ENCODE measurements around the gene MEF2B. TPM values are rescaled to one million over a fixed set of nuclear protein-coding genes. Genes with fewer than 3 reads are reported as not detected.
A peak's percentile ranks its signal among the peaks of the same experiment; 100 is the strongest.

MEF2B gene
- total and polyA plus RNA-seq, 10 of the 15 experiments (the other 5 are each of a cell fraction or from before 2014, with no cell fraction given), result 0.09 to 33.0 (median 8.9) TPM

- no peak for TF ChIP-seq ATF3 (IDR thresholded peaks at IDR 0.05; ENCODE audit: borderline replicate concordance, extremely low read depth, low read depth, low read length)
- TF ChIP-seq, protein P1, sequence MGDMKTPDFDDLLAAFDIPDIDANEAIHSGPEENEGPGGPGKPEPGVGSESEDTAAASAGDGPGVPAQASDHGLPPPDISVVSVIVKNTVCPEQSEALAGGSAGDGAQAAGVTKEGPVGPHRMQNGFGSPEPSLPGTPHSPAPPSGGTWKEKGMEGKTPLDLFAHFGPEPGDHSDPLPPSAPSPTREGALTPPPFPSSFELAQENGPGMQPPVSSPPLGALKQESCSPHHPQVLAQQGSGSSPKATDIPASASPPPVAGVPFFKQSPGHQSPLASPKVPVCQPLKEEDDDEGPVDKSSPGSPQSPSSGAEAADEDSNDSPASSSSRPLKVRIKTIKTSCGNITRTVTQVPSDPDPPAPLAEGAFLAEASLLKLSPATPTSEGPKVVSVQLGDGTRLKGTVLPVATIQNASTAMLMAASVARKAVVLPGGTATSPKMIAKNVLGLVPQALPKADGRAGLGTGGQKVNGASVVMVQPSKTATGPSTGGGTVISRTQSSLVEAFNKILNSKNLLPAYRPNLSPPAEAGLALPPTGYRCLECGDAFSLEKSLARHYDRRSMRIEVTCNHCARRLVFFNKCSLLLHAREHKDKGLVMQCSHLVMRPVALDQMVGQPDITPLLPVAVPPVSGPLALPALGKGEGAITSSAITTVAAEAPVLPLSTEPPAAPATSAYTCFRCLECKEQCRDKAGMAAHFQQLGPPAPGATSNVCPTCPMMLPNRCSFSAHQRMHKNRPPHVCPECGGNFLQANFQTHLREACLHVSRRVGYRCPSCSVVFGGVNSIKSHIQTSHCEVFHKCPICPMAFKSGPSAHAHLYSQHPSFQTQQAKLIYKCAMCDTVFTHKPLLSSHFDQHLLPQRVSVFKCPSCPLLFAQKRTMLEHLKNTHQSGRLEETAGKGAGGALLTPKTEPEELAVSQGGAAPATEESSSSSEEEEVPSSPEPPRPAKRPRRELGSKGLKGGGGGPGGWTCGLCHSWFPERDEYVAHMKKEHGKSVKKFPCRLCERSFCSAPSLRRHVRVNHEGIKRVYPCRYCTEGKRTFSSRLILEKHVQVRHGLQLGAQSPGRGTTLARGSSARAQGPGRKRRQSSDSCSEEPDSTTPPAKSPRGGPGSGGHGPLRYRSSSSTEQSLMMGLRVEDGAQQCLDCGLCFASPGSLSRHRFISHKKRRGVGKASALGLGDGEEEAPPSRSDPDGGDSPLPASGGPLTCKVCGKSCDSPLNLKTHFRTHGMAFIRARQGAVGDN (IDR thresholded peaks at IDR 0.05), result 0 out of 2 replicates have a peak, but pooled peaks have one; percentile 22
- peak; percentile 66; the same call in 1 of the 2 replicates for TF ChIP-seq ZSCAN29 (IDR thresholded peaks at IDR 0.05)
- no peak for TF ChIP-seq STAT3 (IDR thresholded peaks at IDR 0.05; ENCODE audit: low read depth, low read length)
- TF ChIP-seq, protein P2, sequence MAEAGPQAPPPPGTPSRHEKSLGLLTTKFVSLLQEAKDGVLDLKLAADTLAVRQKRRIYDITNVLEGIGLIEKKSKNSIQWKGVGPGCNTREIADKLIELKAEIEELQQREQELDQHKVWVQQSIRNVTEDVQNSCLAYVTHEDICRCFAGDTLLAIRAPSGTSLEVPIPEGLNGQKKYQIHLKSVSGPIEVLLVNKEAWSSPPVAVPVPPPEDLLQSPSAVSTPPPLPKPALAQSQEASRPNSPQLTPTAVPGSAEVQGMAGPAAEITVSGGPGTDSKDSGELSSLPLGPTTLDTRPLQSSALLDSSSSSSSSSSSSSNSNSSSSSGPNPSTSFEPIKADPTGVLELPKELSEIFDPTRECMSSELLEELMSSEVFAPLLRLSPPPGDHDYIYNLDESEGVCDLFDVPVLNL (IDR thresholded peaks at IDR 0.05; ENCODE audit: low read depth, low read length), result no peak; the same call in 1 of the 2 replicates
- TF ChIP-seq, protein P3, sequence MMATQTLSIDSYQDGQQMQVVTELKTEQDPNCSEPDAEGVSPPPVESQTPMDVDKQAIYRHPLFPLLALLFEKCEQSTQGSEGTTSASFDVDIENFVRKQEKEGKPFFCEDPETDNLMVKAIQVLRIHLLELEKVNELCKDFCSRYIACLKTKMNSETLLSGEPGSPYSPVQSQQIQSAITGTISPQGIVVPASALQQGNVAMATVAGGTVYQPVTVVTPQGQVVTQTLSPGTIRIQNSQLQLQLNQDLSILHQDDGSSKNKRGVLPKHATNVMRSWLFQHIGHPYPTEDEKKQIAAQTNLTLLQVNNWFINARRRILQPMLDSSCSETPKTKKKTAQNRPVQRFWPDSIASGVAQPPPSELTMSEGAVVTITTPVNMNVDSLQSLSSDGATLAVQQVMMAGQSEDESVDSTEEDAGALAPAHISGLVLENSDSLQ (IDR thresholded peaks at IDR 0.05), result peak; percentile 6; the same call in 1 of the 2 replicates
- TF ChIP-seq, protein P4, sequence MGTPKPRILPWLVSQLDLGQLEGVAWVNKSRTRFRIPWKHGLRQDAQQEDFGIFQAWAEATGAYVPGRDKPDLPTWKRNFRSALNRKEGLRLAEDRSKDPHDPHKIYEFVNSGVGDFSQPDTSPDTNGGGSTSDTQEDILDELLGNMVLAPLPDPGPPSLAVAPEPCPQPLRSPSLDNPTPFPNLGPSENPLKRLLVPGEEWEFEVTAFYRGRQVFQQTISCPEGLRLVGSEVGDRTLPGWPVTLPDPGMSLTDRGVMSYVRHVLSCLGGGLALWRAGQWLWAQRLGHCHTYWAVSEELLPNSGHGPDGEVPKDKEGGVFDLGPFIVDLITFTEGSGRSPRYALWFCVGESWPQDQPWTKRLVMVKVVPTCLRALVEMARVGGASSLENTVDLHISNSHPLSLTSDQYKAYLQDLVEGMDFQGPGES (IDR thresholded peaks at IDR 0.05), result peak; percentile 35; the same call in 1 of the 2 replicates
- peak; percentile 90 for TF ChIP-seq YY1 (IDR thresholded peaks at IDR 0.05; ENCODE audit: low read depth, low read length)
- no peak for TF ChIP-seq CEBPB (IDR thresholded peaks at IDR 0.05; ENCODE audit: borderline replicate concordance in 1 of 2, low read depth in 2 of 2, low read length in 2 of 2)
- peak; percentile 92 for TF ChIP-seq KLF5 (IDR thresholded peaks at IDR 0.05; ENCODE audit: partially characterized antibody)
- no peak; the same call in 1 of the 2 replicates for TF ChIP-seq TBL1XR1 (IDR thresholded peaks at IDR 0.05; ENCODE audit: low read depth, low read length)
- TF ChIP-seq PAX5 (IDR thresholded peaks at IDR 0.05; ENCODE audit: borderline replicate concordance, low read depth, low read length), result 0 out of 2 replicates have a peak, but pooled peaks have one; percentile 11
- TF ChIP-seq WRNIP1 (IDR thresholded peaks at IDR 0.05; ENCODE audit: borderline replicate concordance, low read depth, low read length), result 0 out of 2 replicates have a peak, but pooled peaks have one; percentile 89
- TF ChIP-seq REST (IDR thresholded peaks at IDR 0.05; ENCODE audit: low read depth, low read length), result no peak
- TF ChIP-seq CREM (IDR thresholded peaks at IDR 0.05; ENCODE audit: low read depth), result peak; percentile 67; the same call in 1 of the 2 replicates
- no peak for TF ChIP-seq FOS (IDR thresholded peaks at IDR 0.05; ENCODE audit: borderline replicate concordance, extremely low read depth, insufficient read length)
Measured at GRCh38 chr19:19192078-19192882, 22.2 kb upstream of the MEF2B start, which contains the start of the genes BORCS8 and RFXANK (continued).
